GM18870 (cell line): Measurements from ENCODE around the gene DYNLT5.
"Not testable (repeated sequence)": the region's sequence is repeated elsewhere in the genome, so short reads cannot be mapped to it uniquely, and the experiment has no call there.

Experiments
- ATAC-seq: cut with Tn5 transposase; IDR thresholded peaks from one replicate; pipeline ENCODE4 v1.9.1; 2021; ENCODE audit warnings: moderate library complexity; ENCODE audit not compliant: unreplicated experiment

The DYNLT5 gene

GRCh38 chr1:66785800-66786199, 33.5 kb downstream of the DYNLT5 start:
- not testable (repeated sequence) for ATAC-seq

DNA sequence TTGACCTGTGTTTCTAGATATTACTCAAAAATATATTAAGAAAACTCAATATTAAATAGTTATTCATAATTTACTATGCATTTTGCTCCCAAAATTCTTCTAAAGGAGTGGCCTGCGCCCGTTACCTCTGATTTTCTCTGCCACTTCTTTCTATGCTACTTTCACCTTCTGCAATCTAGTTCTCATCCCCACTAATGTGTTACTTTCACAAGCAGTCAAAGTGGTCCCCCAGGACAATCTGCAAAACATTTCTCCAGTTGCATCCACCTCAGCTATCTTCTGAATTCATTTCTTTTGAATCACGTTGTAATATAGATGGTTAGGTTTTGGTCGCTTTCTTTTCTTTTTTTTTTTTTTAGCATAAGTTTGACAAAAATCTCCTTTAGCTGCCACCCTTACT, 35.4 kb downstream of the DYNLT5 start:
- no peak for ATAC-seq

- peak; percentile 75 for ATAC-seq
Measured at GRCh38 chr1:66788231-66788939, 36.1 kb downstream of the DYNLT5 start.

DNA sequence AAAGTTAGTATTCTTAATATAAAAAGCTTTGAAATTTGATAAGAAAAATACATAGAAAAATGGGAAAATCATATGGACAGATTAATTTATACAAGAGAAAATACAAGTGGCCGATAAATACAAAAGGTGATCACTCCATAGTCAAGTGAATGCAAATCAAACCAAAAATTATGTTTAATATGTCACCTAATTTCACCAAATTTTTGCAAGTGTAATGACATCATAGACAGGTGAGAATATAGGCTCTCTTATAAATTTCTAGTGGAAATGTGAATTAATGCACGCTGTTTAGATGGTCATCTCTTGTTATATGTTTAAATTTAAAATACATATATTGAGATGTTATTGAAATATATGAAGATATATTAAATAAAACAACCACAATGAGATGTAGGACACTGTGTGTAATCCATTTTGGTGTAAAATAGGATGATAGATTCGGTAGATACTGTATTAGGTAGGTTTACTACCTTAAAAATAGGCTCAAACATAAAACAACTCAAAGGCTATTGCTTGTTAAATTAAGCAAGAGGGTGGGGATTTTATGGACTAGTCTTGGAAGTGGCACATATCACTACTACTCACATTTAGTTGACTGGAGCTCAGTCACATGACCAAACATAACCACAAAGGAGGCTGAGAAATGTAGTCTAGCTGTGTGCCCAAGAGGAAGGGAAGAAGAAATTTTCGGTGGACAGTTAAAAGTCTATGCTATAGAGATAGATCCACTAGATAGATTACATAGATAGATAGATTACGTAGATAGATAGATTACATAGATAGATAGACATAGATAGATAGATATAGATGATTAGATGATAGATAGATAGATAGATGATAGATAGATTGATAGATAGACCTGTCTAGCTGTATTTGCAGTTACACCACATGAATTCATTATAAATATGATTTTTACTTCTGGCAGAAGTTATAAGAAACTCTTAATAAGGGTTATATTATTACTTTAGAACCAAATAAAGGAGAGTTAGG, 39.7 kb downstream of the DYNLT5 start:
- ATAC-seq: no peak

DNA sequence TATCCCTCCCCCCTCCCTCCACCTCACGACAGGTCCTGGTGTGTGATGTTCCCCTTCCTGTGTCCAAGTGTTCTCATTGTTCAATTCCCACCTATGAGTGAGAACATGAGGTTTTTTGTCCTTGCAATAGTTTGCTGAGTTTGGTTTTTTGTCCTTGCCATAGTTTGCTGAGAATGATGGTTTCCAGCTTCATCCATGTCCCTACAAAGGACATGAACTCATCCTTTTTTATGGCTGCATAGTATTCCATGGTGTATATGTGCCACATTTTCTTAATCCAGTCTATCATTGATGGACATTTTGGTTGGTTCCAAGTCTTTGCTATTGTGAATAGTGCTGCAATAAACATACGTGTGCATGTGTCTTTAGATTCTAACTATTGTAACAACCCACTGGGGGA, 43.6 kb downstream of the DYNLT5 start:
- ATAC-seq: not testable (repeated sequence)

DNA sequence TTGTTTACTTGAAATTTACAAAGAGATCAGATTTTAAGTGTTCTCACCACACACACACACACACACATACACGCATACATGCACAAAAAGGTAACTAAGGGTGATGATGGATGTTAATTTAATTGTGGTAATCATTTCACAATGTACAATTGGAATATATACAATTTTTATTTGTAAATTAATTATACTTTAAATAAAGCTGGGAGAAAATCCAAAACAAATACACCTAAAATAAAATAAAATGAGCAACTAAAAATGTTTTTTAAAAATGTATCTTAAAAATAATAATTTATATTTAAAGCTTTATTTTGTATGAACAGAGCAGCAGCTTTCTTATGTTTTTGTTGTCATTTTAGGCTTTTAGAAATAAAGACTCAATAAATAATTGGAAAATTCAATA, 57.0 kb downstream of the DYNLT5 start:
- ATAC-seq: no peak

GRCh38 chr1:66809736-66810326, 57.6 kb downstream of the DYNLT5 start:
- ATAC-seq: no peak

DNA sequence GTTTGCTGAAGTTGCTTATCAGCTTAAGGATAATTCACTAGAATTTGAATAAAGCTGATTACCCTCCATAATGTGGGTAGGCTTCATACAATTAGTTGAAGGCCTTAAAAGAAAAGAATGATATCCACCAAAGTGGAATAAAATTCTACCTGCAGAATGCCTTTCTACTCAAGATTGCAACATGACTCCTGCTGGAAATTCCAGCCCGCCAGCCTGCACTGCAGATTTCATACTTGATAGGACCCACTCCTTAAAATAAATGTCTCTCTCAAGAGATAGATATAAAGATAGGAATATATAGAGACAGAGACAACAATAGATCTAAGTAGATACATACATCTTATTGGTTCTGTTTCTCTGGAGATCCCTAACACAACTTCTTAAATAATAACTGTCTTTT, 72.5 kb downstream of the DYNLT5 start:
- no peak for ATAC-seq
